Caco-2 (cell line): Measurements from ENCODE around the gene SLC10A3. TPM values are rescaled to one million over a fixed set of nuclear protein-coding genes. Genes with fewer than 3 reads are reported as not detected.
A peak's percentile ranks its signal among the peaks of the same experiment; 100 is the strongest.

Source experiments
- BruUV-seq: library from RNA; stranded (reverse); fragments of 400-500 nt; replicated peaks from 2 replicates; lab custom pipeline; 2021; lab: Mats Ljungman, UMichigan
- CTCF ChIA-PET: fragments of 300-600 bp; sonication (Branson Sonifier 250); formaldehyde crosslinking; loops from one replicate; lab custom pipeline; 2022; ENCODE audit warnings: antibody characterized with exemption; lab: Charles Lee
- POLR2A ChIA-PET: fragments of 300-600 bp; sonication (Branson Sonifier 250); formaldehyde crosslinking; loops from one replicate; lab custom pipeline; 2022; ENCODE audit warnings: antibody characterized with exemption; lab: Charles Lee
- DNase-seq, 2 experiments: peaks; one replicate each; pipeline versions ENCODE4 v3.0.0 to v3.0.0-alpha.2; 2020 to 2022
- H3K27me3 ChIP-seq: replicated peaks from 2 replicates; pipeline ENCODE4 v1.6.0; 2011; ENCODE audit warnings: low read length; ENCODE audit not compliant: control insufficient read depth, insufficient read depth
- H3K36me3 ChIP-seq: 2 replicates; pipeline ENCODE4 v1.5.1; 2011; ENCODE audit warnings: low read length; ENCODE audit not compliant: control insufficient read depth, insufficient read depth
- H3K4me1 ChIP-seq: fragments of 250-450 bp; sonication (Bioruptor Pico); 2 replicates; pipeline ENCODE4 v1.5.1; 2020; ENCODE audit warnings: mild to moderate bottlenecking
- H3K4me3 ChIP-seq: 2 replicates; pipeline ENCODE4 v1.5.1; 2011; ENCODE audit warnings: low read depth, mild to moderate bottlenecking, control low read depth, low read length
- H3K9me3 ChIP-seq: fragments of 250-450 bp; sonication (Bioruptor Pico); 2 replicates; pipeline ENCODE4 v1.5.1; 2020; ENCODE audit warnings: mild to moderate bottlenecking, moderate library complexity
- H3K27ac Mint-ChIP-seq: one replicate; pipeline ENCODE4 v1.8.0; 2022; ENCODE audit warnings: mixed read lengths; ENCODE audit not compliant: unreplicated experiment
- H3K27me3 Mint-ChIP-seq: one replicate; pipeline ENCODE4 v1.8.0; 2022; ENCODE audit warnings: mixed read lengths; ENCODE audit not compliant: insufficient read depth, unreplicated experiment
- H3K36me3 Mint-ChIP-seq: one replicate; pipeline ENCODE4 v1.8.0; 2022; ENCODE audit warnings: mild to moderate bottlenecking, mixed read lengths; ENCODE audit not compliant: insufficient read depth, unreplicated experiment
- H3K4me1 Mint-ChIP-seq: one replicate; pipeline ENCODE4 v1.8.0; 2022; ENCODE audit warnings: low read depth, mixed read lengths; ENCODE audit not compliant: unreplicated experiment
- H3K4me3 Mint-ChIP-seq: one replicate; pipeline ENCODE4 v1.8.0; 2022; ENCODE audit warnings: mild to moderate bottlenecking, moderate library complexity, mixed read lengths; ENCODE audit not compliant: unreplicated experiment
- H3K9me3 Mint-ChIP-seq: one replicate; pipeline ENCODE4 v1.8.0; 2022; ENCODE audit warnings: mixed read lengths; ENCODE audit not compliant: unreplicated experiment
- CTCF ChIP-seq, 2 experiments: fragments of 200-600 bp in 1 of 2; IDR thresholded peaks; 1 replicate in 1 of 2; 2 replicates in 1 of 2; pipeline versions ENCODE4 v1.5.1 to v1.8.0; 2011 to 2022; ENCODE audit warnings: antibody characterized with exemption in 1 of 2, control low read depth in 1 of 2, inconsistent platforms in 1 of 2, low read depth in 1 of 2, low read length in 1 of 2, mild to moderate bottlenecking in 1 of 2, moderate library complexity in 1 of 2; ENCODE audit not compliant: insufficient read depth in 1 of 2, severe bottlenecking in 1 of 2, unreplicated experiment in 1 of 2
- intact Hi-C: fragments of 100-400 bp; cut with micrococcal nuclease; formaldehyde crosslinking; loops from one replicate; pipeline ENCODE4 v1.10.0; 2022; ENCODE audit not compliant: unreplicated experiment
- total RNA-seq: library from RNA; stranded (reverse); gene quantifications from 2 replicates; pipeline ENCODE4 v1.2.3, GENCODE V29; 2022

SLC10A3 gene
- total RNA-seq, 1 experiment from 2014 or later = 22.5 TPM

- no peaks in the 10 kb centered on the region for H3K9me3 ChIP-seq
- peak overlapping the region; percentile 93 for H3K27ac Mint-ChIP-seq
- peak overlapping the region; percentile 88 for H3K4me3 Mint-ChIP-seq
- peaks cover 30% of the 10 kb centered on the region for H3K36me3 Mint-ChIP-seq
- TF ChIP-seq CTCF (IDR thresholded peaks at IDR 0.05; ENCODE audit: insufficient read depth in 1 of 2, low read depth in 1 of 2, low read length in 1 of 2, severe bottlenecking in 1 of 2, unreplicated experiment in 1 of 2) = no peak
- H3K27me3 ChIP-seq = no peaks in the 10 kb centered on the region
- no peaks in the 10 kb centered on the region for H3K4me1 ChIP-seq
- POLR2A ChIA-PET = interaction anchor here (1.5 kb wide), 1 partner anchor 47 kb away, joined by 3 read pairs; the partner anchor contains the start of gene SLC10A3
- H3K36me3 ChIP-seq = no peaks in the 10 kb centered on the region
- H3K9me3 Mint-ChIP-seq = no peaks in the 10 kb centered on the region
- peak overlapping the region; percentile 41 for H3K4me3 ChIP-seq
- BruUV-seq = no TSS peak
- CTCF ChIA-PET = no interaction called here
- intact Hi-C loops = no loop called here
- H3K4me1 Mint-ChIP-seq = no peaks in the 10 kb centered on the region
- H3K27me3 Mint-ChIP-seq = no peaks in the 10 kb centered on the region
- DNase-seq = no peak
Observed at GRCh38 chrX:154443479-154443910, 46.9 kb downstream of the SLC10A3 start.

GRCh38 chrX:154441984-154442707, 48.3 kb downstream of the SLC10A3 start:
- no peaks in the 10 kb centered on the region for H3K27me3 Mint-ChIP-seq
- H3K4me1 Mint-ChIP-seq = no peaks in the 10 kb centered on the region
- no peaks in the 10 kb centered on the region for H3K9me3 Mint-ChIP-seq
- H3K9me3 ChIP-seq = no peaks in the 10 kb centered on the region
- no peak for DNase-seq
- TF ChIP-seq CTCF (IDR thresholded peaks at IDR 0.05; ENCODE audit: insufficient read depth in 1 of 2, low read depth in 1 of 2, low read length in 1 of 2, severe bottlenecking in 1 of 2, unreplicated experiment in 1 of 2) = no peak
- H3K27me3 ChIP-seq = no peaks in the 10 kb centered on the region
- no peak overlapping the region for H3K27ac Mint-ChIP-seq
- H3K4me3 Mint-ChIP-seq = no peak overlapping the region
- POLR2A ChIA-PET = no interaction called here
- CTCF ChIA-PET = no interaction called here
- H3K4me3 ChIP-seq = no peak overlapping the region
- intact Hi-C loops = no loop called here
- H3K36me3 ChIP-seq = no peaks in the 10 kb centered on the region
- H3K4me1 ChIP-seq = no peaks in the 10 kb centered on the region
- peaks cover 24% of the 10 kb centered on the region for H3K36me3 Mint-ChIP-seq
- BruUV-seq = TSS peak; percentile 6

- POLR2A ChIA-PET = no interaction called here
- Mint-ChIP-seq H3K36me3 (peaks cover 20% of the 10 kb centered on the region), H3K4me1 (no peaks in the 10 kb centered on the region), H3K27me3 (no peaks in the 10 kb centered on the region), H3K4me3 (no peak overlapping the region), H3K27ac (no peak overlapping the region), H3K9me3 (no peaks in the 10 kb centered on the region)
- CTCF ChIA-PET = no interaction called here
- no peak for DNase-seq
- intact Hi-C loops = no loop called here
- no peaks in the 10 kb centered on the region for H3K27me3 ChIP-seq
- BruUV-seq = no TSS peak
- H3K9me3 ChIP-seq = no peaks in the 10 kb centered on the region
- no peak overlapping the region for H3K4me3 ChIP-seq
- no peaks in the 10 kb centered on the region for H3K36me3 ChIP-seq
- no peaks in the 10 kb centered on the region for H3K4me1 ChIP-seq
- no peak for TF ChIP-seq CTCF (IDR thresholded peaks at IDR 0.05; ENCODE audit: insufficient read depth in 1 of 2, low read depth in 1 of 2, low read length in 1 of 2, severe bottlenecking in 1 of 2, unreplicated experiment in 1 of 2)
Observed at GRCh38 chrX:154441564-154441963, 48.9 kb downstream of the SLC10A3 start.
